ENCODE results near the gene ETFA. TPM values are rescaled to one million over a fixed set of nuclear protein-coding genes. Genes with fewer than 3 reads are reported as not detected.

Gene ETFA
- total RNA-seq, 4 donors from 2014 or later, result 90.9 to 233 (median 99.9) TPM

DNA sequence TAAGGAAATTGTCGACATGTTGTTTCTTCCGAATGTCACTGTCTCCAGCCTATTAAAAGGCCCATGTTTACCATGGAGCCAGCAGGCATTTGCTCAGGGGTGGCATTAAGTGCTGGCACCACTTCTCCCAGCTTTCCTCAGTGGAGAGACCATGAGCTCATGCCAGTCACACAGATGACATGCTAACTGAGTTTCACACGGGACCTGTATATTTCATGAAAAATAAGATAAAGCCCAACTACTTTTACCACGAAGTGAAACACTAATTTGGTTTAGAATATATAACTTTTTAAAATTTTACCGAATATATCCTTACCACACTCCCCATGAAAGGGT lies 93.4 kb downstream of the ETFA start:
- H3K36me3 ChIP-seq, result no peaks in the 10 kb centered on the region
- no peak for TF ChIP-seq POLR2A (IDR thresholded peaks at IDR 0.05)
- TF ChIP-seq, protein P1, sequence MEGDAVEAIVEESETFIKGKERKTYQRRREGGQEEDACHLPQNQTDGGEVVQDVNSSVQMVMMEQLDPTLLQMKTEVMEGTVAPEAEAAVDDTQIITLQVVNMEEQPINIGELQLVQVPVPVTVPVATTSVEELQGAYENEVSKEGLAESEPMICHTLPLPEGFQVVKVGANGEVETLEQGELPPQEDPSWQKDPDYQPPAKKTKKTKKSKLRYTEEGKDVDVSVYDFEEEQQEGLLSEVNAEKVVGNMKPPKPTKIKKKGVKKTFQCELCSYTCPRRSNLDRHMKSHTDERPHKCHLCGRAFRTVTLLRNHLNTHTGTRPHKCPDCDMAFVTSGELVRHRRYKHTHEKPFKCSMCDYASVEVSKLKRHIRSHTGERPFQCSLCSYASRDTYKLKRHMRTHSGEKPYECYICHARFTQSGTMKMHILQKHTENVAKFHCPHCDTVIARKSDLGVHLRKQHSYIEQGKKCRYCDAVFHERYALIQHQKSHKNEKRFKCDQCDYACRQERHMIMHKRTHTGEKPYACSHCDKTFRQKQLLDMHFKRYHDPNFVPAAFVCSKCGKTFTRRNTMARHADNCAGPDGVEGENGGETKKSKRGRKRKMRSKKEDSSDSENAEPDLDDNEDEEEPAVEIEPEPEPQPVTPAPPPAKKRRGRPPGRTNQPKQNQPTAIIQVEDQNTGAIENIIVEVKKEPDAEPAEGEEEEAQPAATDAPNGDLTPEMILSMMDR (IDR thresholded peaks at IDR 0.05), result no peak
- no peaks in the 10 kb centered on the region for H3K4me1 ChIP-seq
- H3K4me3 ChIP-seq, result no peak overlapping the region
- H3K27ac ChIP-seq, result no peak overlapping the region
- no peaks in the 10 kb centered on the region for H3K27me3 ChIP-seq
- H3K9me3 ChIP-seq, result no peaks in the 10 kb centered on the region
- intact Hi-C loops (cut with DNase I; ENCODE audit: low total_unique reads), result no loop called here
- DNase-seq, result no peak

DNA sequence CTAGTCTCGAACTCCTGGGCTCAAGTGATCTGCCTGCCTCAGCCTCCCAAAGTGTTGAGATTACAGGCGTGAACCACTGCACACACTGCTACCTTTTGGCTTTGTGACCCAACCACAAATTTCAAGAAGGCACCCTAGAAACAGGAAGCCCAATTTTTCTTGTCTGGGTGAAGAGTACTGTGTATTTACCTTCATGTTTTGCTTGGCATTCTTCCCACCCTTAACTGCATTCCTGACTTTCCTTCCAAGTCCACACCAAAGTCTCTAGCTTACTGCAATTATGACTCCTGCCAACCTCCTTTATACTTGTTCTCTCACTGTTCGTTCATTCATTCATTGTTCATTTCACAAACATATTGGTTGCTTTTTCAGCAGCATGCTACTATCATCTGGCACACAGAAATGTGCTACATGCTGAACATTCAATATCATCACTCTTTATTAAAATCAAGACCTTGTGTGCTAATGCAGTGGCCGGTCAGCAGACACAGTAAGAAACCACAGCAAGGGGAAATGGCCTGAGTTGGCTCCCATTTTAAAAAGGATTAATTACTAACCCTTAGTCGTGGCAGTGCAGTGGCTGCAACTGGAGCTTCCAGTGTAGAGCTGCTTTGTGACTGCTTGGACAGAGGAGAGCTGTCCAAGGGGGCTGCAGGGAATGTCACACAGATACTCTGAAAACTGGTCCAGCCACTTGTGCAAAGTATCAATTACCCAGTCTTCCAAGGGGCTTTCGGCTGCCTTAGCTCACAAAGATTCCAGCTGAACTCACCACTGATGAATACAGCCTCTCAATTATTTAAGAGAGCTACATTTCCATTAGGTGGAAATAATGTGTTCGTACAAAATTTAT lies 94.0 kb downstream of the ETFA start:
- Histone ChIP-seq H3K36me3 (no peaks in the 10 kb centered on the region), H3K4me1 (no peaks in the 10 kb centered on the region), H3K9me3 (no peaks in the 10 kb centered on the region), H3K4me3 (no peak overlapping the region), H3K27me3 (no peaks in the 10 kb centered on the region), H3K27ac (no peak overlapping the region)
- TF ChIP-seq, protein P1 (IDR thresholded peaks at IDR 0.05), result no peak
- no peak for TF ChIP-seq POLR2A (IDR thresholded peaks at IDR 0.05)
- DNase-seq, result no peak
- intact Hi-C loops (cut with DNase I; ENCODE audit: low total_unique reads), result no loop called here

DNA sequence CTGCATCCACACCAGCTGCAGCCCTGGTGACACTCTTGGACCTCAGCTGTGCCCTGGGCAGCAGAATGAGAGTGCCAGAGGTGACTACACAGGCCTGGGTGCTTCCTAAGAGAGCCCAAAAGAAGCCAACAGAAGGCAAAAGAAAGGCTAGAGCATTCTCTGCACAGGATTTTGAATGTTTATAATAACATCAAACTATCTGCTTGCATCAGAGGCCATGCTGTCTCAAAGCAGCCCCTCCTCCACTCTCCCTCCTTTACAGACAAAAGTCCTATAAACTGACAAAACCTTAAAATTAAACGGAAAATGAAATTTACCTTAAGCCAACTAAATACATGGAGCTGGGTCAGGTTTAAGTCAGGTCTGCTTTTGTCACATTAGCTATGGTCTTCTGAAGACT lies 95.6 kb downstream of the ETFA start:
- intact Hi-C loops (cut with DNase I; ENCODE audit: low total_unique reads), result no loop called here
- DNase-seq, result no peak
- H3K36me3 ChIP-seq, result no peaks in the 10 kb centered on the region

DNA sequence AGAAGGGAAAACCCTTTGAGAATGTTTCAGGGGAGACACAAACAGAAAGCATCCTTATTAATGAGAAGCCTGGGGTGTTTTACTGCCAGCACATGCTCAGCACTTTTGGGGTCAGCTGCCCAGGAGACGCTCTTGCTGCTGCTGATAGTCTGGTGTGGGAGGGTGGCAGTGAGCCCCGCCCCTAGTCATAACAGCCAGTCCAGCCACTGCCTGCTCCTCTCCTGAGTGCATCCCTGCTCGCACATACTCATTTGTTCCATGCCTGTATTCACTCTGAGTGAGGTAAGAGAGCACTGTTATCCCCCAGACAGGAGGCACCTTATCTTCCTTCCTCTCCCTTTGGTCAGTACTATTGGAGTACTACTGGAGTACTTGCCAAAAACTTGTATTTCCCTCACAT lies 101.3 kb downstream of the ETFA start:
- no peak overlapping the region for H3K4me3 ChIP-seq
- no peaks in the 10 kb centered on the region for H3K36me3 ChIP-seq
- H3K27ac ChIP-seq, result no peak overlapping the region
- TF ChIP-seq, protein P1 (IDR thresholded peaks at IDR 0.05), result no peak
- no peak for TF ChIP-seq POLR2A (IDR thresholded peaks at IDR 0.05)
- intact Hi-C loops (cut with DNase I; ENCODE audit: low total_unique reads), result no loop called here
- DNase-seq, result no peak
- no peaks in the 10 kb centered on the region for H3K27me3 ChIP-seq
- H3K4me1 ChIP-seq, result no peaks in the 10 kb centered on the region
- no peaks in the 10 kb centered on the region for H3K9me3 ChIP-seq

More for the DNA sequence above, 95.6 kb downstream of the ETFA start:
- H3K27ac ChIP-seq, result no peak overlapping the region
- H3K9me3 ChIP-seq, result no peaks in the 10 kb centered on the region
- H3K27me3 ChIP-seq, result no peaks in the 10 kb centered on the region
- no peak overlapping the region for H3K4me3 ChIP-seq
- TF ChIP-seq, protein P1 (IDR thresholded peaks at IDR 0.05), result no peak
- TF ChIP-seq POLR2A (IDR thresholded peaks at IDR 0.05), result no peak
- H3K4me1 ChIP-seq, result no peaks in the 10 kb centered on the region

DNA sequence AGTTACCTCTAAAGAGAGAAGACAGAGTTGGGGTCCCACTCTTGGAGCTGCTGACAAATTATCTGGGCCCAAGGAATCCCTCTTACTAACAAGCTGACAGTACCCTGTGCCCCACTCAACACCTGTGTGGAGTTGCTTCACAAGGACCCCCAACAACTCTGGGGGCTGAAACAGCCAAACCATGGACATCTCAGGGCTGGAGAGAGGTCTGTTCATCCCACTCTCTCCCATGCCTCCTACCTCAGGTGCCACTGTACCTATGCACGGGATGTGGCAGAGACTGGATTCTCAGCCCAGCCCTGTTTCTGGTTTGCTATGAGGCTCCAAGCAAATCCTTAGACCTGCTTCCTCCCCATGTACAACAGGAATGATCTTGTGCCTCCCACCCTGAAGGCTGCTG lies 101.7 kb downstream of the ETFA start:
- Histone ChIP-seq H3K36me3 (no peaks in the 10 kb centered on the region), H3K4me1 (no peaks in the 10 kb centered on the region), H3K27me3 (no peaks in the 10 kb centered on the region), H3K9me3 (no peaks in the 10 kb centered on the region), H3K4me3 (no peak overlapping the region), H3K27ac (no peak overlapping the region)
- no peak for DNase-seq
- intact Hi-C loops (cut with DNase I; ENCODE audit: low total_unique reads), result no loop called here
- no peak for TF ChIP-seq POLR2A (IDR thresholded peaks at IDR 0.05)
- TF ChIP-seq, protein P1 (IDR thresholded peaks at IDR 0.05), result no peak

Measured in uterus (tissue), 4 donors.